Measurements from ENCODE around the gene ETHE1. TPM values are rescaled to one million over a fixed set of nuclear protein-coding genes. Genes with fewer than 3 reads are reported as not detected.

ETHE1 gene
- total RNA-seq, 6 donors from 2014 or later: 27.4 to 69.2 (median 41.4) TPM

DNA sequence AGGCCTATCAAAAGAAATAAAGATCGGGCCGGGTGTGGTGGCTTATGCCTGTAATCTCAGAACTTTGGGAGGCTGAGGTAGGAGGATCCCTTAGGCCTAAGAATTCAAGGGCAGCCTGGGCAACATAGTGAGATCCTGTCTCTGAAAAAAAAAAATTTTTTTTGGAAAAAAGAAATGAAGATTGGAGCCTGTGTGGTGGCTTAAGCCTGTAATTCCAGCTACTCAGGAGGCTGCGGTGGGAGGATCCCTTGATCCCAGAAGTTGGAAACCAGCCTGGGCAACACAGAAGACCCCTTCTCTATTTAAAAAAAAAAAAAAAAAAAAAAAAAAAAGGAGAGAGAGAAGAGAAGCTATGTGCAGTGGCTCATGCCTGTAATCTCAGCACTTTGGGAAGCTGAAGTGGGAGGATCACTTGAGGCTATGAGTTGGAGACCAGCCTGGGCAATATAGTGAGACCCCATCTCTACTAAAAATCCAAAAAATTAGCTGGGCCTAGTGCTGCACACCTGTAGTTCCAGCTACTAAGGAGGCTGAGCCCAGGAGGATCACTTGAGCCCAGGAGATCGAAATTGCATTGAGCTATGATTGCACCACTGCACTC is 46.9 kb downstream of the ETHE1 start:
- H3K27ac ChIP-seq: no peak overlapping the region
- no peak for DNase-seq
- H3K9me3 ChIP-seq: no peaks in the 10 kb centered on the region
- TF ChIP-seq POLR2A (IDR thresholded peaks at IDR 0.05): no peak
- no peak for TF ChIP-seq EP300 (IDR thresholded peaks at IDR 0.05)
- TF ChIP-seq CTCF (IDR thresholded peaks at IDR 0.05): no peak
- TF ChIP-seq POLR2AphosphoS5 (IDR thresholded peaks at IDR 0.05): no peak
- H3K4me1 ChIP-seq: peaks cover 0 to 7% (median 4%) of the 10 kb centered on the region in 4 donors
- no peaks in the 10 kb centered on the region for H3K36me3 ChIP-seq
- 96% methylated on average over 4 of the region's 4 CpGs for WGBS, 2 donors
- H3K27me3 ChIP-seq: no peaks in the 10 kb centered on the region
- ATAC-seq (ENCODE audit: low FRiP score in 2 of 2): no peak
- no peak overlapping the region for H3K4me3 ChIP-seq

- Histone ChIP-seq H3K4me3 (no peak overlapping the region), H3K27me3 (no peaks in the 10 kb centered on the region), H3K4me1 (peaks cover 4 to 13% (median 9%) of the 10 kb centered on the region in 4 donors), H3K27ac (no peak overlapping the region), H3K36me3 (no peaks in the 10 kb centered on the region), H3K9me3 (no peaks in the 10 kb centered on the region)
- ATAC-seq (ENCODE audit: low FRiP score in 2 of 2) (no peak), DNase-seq (no peak)
- TF ChIP-seq POLR2A (IDR thresholded peaks at IDR 0.05) (no peak), EP300 (IDR thresholded peaks at IDR 0.05) (no peak), CTCF (IDR thresholded peaks at IDR 0.05) (no peak), POLR2AphosphoS5 (IDR thresholded peaks at IDR 0.05) (no peak)
- WGBS, 2 donors: 92 to 93% methylated on average over 3 to 14 of the region's 15 CpGs
These were observed 47.8 kb downstream of the ETHE1 start for GRCh38 chr19:43479226-43479625.

- ATAC-seq (ENCODE audit: low FRiP score in 2 of 2): no peak
- Histone ChIP-seq H3K27me3 (no peaks in the 10 kb centered on the region), H3K4me3 (no peak overlapping the region), H3K9me3 (no peaks in the 10 kb centered on the region), H3K27ac (no peak overlapping the region), H3K4me1 (peaks cover 4 to 13% (median 10%) of the 10 kb centered on the region in 4 donors), H3K36me3 (no peaks in the 10 kb centered on the region)
- WGBS, 2 donors: 94 to 96% methylated on average over 3 of the region's 3 CpGs
- DNase-seq: no peak
- TF ChIP-seq POLR2AphosphoS5 (IDR thresholded peaks at IDR 0.05): no peak
- no peak for TF ChIP-seq POLR2A (IDR thresholded peaks at IDR 0.05)
- no peak for TF ChIP-seq EP300 (IDR thresholded peaks at IDR 0.05)
- no peak for TF ChIP-seq CTCF (IDR thresholded peaks at IDR 0.05)
These were observed 48.7 kb downstream of the ETHE1 start for GRCh38 chr19:43478323-43478722.

DNA sequence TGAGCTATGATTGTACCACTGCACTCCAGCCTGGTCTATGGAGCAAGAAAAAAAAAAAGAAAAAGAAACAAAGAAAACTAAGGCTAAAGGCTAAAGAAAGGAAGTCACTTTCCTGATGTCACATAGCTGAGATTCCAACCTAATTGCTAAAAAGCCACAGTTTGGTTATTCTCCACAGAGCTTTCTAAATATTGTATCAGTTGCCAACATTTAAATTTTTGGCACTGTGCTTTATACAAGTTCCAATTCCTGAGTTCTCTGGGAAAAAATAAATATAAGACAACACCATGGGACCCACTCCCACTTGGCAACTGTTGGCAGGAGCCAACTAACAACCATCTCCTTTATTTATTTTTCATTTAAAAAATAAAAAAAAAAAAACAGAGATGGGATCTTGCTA is 50.4 kb downstream of the ETHE1 start:
- DNase-seq (no peak), ATAC-seq (ENCODE audit: low FRiP score in 2 of 2) (no peak)
- Histone ChIP-seq H3K27ac (peak overlapping the region in 1 of 4 donors; percentile 4), H3K36me3 (no peaks in the 10 kb centered on the region), H3K4me1 (peaks cover 4 to 13% (median 10%) of the 10 kb centered on the region in 4 donors), H3K27me3 (no peaks in the 10 kb centered on the region), H3K4me3 (no peak overlapping the region), H3K9me3 (no peaks in the 10 kb centered on the region)
- no peak for TF ChIP-seq EP300 (IDR thresholded peaks at IDR 0.05)
- TF ChIP-seq POLR2AphosphoS5 (IDR thresholded peaks at IDR 0.05): no peak
- TF ChIP-seq CTCF (IDR thresholded peaks at IDR 0.05): no peak
- TF ChIP-seq POLR2A (IDR thresholded peaks at IDR 0.05): no peak
